Dermis blood vessel endothelial cell (primary cell): ENCODE data around the gene TLE7. TPM values are rescaled to one million over a fixed set of nuclear protein-coding genes. Genes with fewer than 3 reads are reported as not detected.

ENCODE experiments used
- DNase-seq: peaks from one replicate; pipeline ENCODE4 v3.0.0; 2010
- total RNA-seq: library from RNA; depleted of rRNA; stranded (reverse); fragments of >200 nt; gene quantifications from 2 replicates; pipeline ENCODE4 v1.2.3, GENCODE V29; 2014

The TLE7 gene
- total RNA-seq: not detected in 2 replicates

DNA sequence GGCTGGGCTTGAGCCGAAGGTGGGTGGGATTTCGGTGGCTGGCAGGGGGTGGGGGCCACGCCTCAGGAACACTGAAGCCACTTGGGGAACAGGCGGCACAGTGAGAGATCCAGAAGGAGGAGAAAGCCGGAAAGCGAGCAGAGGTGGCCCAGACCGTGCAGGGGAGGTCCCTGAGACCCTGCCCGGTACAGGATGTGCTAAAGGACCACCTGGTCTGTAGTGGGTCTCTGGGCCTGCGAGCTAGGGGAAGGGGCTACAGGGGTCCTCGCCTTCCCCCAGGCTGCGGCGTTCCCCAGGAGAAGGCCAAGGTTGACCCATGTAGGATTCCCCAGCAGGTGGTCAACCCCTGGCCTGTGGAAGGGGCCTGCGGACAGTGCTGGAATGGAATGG is at the start of gene TLE7:
Gene TLE7, minus strand, starts transcription at position 4 of the 390 bp plus-strand sequence. CDS start 8,730 bp downstream, outside the sequence.
- no peak for DNase-seq

DNA sequence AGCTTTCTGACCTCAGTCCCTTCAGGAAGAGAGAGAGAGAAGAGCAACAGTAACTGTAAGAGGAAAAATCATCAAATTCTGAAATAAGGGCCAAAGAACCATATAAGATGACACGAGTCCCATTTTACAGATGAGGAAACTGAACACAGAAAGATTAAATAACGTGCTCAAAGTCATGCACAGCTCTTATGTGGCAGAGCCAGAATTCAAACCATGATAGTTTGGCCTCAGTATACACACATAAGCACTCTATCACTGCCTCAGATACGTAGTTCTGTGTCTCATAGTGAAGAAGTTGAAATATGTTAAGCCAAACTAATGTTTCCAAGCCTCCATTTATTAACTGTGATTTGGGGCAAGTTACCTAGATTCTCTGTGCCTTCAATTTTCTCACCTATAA is 49.2 kb upstream of the TLE7 start:
- DNase-seq: no peak

DNA sequence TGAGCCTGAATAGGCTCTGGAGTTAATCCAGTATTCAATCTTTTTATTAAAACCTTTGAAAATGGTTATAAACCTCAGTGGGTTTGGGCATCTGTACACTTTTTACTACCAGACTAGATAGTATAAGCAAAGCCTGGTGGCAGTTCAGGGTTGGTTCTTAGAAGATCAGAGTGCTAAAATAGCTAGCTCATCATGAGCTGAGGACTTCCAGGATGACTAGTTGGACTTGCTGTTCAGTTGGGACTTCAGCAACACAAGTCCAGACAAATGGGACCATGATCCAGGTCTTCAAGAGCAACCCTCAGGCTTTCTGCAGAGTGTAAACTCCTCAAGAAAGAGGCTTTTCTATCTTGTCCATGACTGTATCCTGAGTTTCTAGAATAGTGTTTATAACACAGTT is 48.5 kb upstream of the TLE7 start:
- no peak for DNase-seq

DNA sequence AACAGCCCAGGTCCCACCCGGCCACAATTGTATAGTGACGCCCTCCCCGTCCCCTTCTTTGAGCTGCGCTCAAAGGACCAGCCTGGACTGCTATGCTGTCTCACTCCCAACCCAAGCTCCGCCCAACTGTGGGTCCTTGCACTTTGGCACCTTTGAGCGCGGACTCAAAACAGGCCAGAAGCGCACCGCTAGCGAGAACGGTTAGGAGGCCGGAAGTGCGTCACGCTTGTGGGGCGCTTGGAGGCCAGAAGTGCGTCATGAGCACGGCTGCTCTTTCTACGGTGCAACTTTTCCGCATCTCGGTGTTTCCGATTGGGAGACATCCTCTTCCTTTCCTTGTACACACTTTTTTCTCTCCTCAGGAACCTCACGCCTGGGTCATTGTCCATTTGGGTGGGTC is 47.3 kb upstream of the TLE7 start, which contains the start of gene ZNF19:
Gene ZNF19, minus strand, starts transcription at position 203 of the 400 bp plus-strand sequence. CDS start 7,210 bp downstream, outside the sequence.
- DNase-seq: no peak

DNA sequence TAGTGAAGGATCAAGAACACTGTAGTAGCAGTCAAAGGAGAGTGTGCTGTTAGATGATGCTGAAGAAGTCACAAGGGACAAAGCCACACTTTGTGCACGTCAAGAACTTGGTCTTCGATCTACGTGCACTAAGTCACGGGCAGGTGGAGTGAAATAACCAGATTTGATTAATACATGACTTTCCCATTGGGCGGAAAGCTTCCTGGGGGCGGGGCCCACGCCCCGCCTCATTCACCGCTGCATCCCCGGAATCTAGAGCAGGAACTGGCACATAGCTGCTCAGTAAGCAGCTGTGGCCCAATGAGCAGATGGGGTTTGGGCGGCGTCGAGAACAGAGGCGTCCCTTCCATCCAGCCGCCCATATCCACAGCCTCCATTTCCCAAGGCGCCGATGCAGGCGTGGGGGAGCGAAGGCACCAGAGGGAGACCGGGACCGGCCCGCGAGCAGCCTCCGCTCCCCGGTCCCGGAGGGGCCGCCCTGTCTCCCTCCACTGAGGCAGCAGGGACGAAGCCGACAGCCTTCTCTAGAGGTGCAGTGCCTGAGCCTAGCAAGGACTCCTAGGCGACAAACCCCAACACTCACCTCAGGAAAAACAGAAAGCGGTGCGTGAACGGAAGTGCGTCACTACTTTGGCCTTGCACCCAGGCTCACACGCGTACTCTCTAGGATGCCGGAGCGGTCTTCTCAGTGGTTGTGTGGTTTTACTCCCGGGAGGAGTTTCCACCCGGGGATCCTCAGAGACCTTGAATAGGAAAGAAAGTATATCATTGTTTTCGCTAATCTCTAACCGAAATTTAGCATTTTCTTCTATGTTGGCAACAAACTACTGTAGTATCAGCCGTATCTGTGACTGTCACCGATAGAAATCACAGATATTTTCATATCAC is 42.4 kb upstream of the TLE7 start:
- peak; percentile 94 for DNase-seq

DNA sequence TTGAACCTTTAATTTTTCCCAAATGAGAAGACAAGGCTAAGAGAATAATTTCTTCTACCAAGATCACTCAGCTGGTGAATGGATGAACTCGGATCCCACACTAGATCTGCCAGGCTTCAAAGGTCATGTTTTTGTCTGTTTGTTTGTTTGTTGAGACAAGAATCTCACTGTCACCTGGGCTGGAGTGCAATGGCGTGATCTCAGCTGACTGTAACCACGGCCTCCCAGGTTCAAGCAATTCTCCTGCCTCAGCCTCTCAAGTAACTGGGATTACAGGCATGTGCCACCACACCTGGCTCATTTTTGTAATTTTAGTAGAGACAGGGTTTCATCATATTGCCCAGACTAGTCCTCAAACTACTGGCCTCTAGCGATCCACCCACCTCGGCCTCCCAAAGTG is 40.7 kb upstream of the TLE7 start:
- DNase-seq: no peak

DNA sequence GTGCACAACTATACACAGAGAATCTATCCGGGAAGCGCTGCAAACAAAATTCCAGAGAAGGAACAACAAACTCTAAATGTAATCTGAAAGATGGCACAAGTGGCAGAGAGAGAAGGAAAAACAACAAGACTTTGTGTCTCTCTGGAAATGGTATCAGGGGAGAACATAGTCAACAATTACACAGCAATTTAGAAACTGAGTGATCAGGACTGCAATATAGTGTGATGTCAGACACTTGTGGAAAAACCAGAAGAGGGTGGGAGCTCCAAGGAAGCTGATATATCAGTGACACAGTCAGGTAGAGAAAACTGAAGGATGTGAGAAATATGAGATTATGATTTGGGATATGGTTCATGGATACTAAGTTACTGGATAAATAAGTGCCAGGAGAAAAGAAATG is 39.1 kb upstream of the TLE7 start:
- DNase-seq: no peak

DNA sequence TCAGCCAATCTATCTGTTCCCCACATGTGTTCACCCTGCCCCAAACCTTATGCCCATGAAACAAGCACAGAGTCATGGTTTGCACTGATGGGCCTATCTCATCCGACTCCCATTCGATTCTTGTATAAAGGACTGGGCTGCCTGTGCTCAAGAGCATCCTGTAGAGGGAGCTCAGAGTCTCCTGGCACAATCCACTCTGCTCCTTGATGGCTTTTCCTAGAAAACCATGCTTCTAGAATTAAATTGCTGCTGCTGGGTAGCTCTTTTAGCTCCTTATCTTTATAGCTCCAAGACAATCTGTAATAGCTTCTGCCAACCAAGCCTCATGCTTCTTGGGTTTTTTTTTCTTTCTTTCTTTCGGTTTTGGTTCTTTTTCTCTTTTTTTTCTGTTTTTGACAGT is 37.6 kb upstream of the TLE7 start:
- DNase-seq: peak; percentile 57

DNA sequence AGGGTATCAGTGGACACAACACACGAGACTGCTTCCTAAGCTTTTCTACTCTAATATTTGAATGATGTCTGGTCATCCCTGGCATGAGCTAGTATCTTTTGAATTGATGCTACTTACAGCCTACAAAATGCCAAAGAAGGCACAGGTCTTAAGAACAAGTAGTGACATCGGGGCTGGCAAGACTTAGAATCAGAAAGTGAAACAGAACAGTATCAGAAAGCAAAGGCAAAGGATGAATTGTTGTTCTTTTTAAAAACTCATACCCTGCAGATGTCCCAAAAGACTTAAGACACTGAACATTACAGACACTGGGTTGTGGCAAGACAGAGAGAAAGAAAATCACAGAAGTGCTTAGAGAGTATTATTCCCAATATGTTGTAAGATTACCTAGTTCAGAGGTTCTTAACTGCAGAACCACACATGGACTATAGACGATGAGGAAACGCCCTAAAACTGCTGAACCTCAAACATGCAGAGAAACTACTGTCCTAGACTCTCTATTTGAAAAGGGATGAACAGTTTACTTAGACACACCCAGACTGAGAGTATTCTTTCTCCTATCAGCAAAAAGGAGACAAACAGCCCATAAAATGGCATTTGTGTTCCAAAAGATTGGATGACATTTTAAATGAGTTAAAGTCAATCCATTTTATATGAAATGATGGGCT is 34.7 kb upstream of the TLE7 start:
- no peak for DNase-seq

DNA sequence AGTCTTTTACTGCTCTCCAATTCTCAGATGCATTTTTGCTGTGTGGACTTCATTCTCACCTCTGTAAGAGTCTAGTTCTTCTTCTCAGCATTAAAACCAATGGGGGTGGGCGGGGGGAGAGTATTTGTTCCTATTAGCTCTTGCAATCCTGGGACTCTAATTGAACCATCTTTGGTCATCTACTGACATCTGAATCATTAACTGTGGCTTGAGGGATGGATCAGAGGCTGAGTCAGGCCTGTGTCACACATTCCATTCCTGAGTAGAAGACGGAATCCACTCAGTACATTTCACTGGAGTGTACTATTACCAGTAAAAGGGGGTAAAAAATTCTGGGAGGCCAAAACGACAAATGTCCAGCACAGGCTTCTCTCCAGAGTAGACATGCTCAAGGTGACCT is 33.0 kb upstream of the TLE7 start:
- DNase-seq: no peak

DNA sequence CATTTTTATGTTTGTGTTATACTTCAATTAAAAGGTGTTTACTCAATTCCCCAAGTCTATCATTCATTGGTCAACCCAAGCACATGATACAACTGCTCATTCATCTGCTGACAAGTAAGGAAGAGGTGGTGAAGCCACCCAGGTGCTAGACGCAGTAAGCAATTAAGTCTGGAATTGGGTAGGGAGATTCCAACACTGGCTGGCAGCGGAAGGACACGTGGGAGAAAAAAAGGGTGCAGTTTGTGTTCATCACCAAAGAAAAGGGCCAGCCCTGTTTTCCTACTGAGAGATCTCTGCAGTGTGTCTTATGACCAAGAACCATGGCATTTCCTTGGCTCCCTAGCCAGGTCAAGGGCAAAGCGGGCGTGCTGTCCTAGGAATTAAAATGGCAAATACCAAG is 32.0 kb upstream of the TLE7 start:
- DNase-seq: no peak

DNA sequence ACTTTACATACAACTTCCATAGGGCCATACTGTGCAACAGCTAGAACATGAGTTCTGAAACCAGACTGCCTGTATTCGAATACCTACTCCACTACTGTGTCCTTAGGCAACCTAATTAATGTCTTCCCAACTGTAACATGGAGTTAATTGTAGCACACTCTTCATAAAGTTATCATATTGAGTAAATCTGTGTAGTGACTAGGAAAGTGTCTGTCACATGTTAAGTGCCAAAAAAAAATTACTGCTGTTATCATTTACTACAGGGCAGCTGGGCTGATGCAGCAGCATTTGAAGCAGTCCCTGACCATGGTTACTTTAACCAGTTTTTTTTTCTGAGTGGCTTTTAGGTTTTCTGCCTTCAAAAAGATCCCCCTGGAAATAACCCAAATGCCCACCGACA is 31.1 kb upstream of the TLE7 start:
- no peak for DNase-seq

DNA sequence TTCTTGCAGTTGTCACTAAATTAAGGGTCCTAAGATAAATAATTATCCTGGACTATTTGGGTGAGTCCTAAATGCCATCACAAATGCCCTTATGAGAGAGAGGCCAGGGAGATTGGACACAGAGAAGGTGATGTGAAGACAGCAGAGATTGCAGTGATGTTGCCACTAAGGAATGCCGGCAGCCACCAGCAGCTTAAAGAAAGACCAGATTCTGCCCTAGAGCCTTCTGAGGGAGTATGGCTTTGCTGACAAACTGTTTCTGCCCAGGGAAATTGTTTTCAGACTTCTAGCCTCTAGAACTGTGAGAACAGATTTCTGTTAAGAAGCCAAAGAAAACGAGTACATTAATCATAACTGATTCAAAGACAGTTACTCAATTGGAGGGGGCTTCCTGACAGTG is 30.2 kb upstream of the TLE7 start:
- DNase-seq: no peak

DNA sequence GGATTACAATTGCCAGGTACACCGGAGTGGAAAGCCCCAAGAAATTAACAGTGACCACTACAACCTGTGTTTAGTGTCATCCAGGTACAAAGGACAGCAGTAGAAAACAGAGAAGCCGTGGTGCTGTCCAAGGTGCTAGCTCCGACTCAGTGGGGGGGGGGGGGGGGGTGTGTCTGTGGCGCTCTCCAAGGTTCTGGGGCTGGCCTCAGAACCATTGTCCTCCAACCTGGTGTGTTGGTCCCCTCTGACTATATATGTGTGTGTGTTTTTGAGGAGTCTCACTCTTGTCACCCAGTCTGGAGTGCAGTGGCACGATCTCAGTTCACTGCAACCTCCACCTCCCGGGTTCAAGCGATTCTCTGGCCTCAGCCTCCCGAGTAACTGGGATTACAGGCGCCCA is 26.0 kb upstream of the TLE7 start:
- DNase-seq: peak; percentile 59

DNA sequence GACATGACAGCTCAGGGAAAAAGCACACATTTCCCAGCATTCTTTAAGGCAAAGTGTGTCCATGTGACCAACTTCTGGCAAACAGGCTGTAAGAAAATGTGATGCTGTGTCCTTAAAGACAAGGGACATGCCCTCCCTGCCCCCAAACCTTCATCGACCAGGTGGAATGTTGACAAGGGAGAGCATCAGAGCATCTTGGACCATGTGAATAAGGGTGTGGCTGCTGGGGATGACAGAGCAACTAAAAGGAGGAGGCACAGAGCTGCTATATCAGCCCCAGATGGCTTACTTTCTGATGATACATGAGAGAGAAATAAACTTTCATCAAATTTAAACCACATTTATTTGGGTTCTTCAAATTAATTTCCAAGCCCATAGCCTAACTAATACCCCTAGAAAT is 22.4 kb upstream of the TLE7 start:
- DNase-seq: no peak

DNA sequence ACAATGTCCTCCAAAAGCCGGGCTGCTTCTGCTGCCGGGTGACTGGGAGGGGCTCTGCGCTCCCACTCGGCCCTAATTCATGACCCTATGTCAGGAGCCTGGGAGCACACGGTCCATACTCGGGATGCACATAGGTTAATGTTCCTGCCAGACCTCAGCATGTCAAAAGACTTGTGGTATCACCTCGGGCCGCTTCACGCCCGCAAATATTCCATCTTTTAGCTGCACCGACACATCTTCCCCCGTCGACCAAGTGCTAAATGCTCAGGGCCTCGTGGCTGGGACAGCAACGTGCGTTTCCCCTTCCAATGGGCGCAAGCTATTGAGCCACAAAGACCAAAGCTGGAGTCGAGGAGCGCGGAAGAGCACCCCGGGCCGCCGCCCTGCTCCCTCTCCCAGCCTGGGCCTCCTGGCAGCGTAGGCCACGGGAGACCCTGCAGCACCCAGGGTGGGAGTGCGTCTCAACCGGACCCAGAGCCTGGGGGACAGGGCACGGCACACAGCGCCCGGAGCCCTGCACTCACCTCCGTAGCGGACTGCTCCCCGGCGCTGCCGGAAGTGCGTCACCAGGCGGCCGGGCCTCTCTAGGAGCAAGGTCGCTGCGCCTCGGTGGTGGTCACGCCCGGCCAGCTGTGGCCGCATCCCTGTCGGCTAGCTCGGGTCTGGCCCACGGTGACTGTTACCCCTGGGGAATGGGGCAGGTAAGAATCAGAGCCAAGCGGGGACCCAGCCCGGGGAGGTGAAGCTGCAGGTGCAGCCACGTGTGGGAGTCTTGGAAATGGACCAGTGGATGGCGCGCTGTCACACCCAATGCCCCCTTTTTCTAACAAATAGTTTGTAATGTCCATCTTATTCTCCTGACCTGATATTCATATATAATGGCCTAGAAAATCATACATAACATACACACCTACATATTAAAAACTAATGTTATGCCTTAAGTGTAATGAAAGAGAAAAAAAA is 20.1 kb upstream of the TLE7 start, which contains the start of gene ZNF23:
Gene ZNF23, minus strand, starts transcription at position 562 of the 963 bp plus-strand sequence. CDS start 5,451 bp downstream, outside the sequence.
- DNase-seq: peak; percentile 83

DNA sequence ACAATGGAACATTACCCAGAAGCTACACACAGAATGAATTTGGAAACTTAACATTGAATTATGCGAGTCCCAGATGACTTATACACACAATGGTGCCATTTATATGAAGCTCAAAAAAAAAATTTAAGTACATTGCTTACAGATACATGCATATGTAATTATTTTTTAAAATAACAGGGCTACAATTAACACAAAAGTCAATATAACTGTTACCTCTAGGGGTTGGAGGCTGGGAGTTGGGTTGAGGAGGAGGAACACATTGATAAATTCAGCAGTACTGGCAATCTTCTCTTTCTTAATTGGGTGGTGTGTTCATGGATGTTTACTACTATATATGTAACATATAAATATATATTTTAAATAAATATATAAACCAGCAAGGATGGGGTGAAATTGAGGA is 19.1 kb upstream of the TLE7 start:
- DNase-seq: no peak

DNA sequence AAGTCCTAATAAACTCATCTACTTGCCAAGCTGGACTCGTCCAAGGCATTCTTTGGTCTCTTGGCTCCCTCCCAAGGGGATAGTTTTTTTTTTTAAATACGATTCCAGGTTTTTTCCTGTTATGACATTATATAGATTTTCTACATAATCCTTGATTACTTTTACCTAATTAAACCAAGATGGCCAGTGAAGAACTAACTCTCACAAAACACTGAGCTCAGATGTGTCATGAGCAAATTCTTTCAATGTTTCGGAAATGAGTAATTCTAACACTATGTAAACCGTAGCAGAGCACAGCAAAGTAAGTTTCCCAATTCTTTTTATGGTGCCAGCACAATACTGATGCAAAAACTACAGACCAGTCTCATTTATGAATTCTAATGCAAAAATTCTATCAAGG is 18.4 kb upstream of the TLE7 start:
- peak; percentile 42 for DNase-seq

DNA sequence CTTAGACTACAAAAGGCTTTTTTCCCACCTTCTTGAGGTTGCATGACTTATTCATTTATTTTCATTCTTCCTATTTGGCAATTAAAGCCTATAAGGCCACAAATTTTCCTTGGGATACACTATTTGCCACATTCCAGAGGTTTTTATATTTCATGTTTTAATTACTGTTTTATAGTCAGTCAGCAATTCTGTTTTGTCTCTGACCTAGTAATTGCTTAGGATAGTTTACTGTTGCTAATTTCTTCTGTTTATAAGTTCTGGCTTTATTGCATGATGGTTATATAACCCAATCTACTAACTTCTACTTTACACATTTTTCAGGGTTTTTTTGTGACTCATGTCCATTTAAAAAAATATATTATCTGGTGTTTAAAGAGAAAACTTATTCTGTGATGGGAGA is 17.7 kb upstream of the TLE7 start:
- no peak for DNase-seq

DNA sequence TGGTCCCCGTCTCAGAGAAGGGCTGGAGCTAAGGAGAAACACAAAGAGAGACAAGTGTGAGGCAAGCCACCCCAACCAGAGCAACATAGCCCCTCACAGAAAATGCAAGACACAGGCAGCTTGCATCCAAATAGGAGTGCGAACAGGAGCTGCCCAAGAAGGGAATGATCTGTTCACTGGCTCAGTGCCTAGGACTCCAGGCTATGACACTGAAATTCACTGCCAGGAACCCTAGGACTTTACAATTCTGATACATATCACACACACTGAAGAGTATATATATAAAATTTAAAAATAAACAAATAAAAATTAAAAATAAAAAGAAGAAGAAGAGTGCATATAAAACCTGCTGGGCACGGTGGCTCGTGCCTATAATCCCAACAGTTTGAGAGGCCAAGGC is 14.9 kb upstream of the TLE7 start:
- no peak for DNase-seq

DNA sequence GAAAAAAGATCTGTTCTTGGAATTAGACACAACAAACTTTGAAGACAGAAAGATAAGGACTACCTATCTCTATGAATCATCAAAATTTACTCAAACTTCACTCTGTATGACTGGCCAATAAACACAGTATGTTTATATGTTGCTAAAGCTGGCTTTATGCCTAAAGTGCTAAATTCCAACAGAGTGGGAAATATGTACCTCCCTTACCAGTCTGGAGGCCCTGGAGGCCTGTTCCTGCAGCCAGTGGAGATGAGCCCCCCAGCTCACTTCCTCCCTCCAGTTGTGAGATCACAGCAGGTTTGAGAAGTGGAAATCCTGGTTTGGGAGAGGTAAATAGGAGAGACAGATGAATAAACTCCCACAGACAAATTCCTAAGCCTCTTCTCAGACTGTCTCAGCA is 11.2 kb upstream of the TLE7 start:
- DNase-seq: no peak

DNA sequence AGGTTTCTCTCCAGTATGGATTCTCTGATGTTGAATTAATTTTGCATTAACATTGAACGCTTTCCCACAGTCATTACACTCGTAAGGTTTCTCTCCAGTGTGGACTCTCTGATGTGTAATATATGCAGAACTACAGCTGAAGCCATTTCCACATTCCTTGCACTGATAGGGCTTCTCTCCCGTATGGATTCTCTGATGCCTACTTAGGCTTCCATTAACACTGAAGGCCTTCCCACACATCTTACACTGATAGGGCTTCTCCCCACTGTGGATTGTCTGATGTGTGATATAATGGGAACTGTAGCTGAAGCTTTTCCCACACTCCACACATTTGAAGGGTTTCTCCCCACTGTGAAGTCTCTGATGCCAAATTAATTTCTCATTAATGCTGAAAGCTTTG is 7.2 kb upstream of the TLE7 start:
- DNase-seq: no peak
